Measurements from ENCODE around the gene DEFB124.

GRCh38 chr20:31505903-31506302 lies 31.0 kb upstream of the DEFB124 start:
- TF ChIP-seq POLR2A (IDR thresholded peaks at IDR 0.05) = no peak
- no peak for TF ChIP-seq POLR2AphosphoS5 (IDR thresholded peaks at IDR 0.05)
- TF ChIP-seq CTCF (IDR thresholded peaks at IDR 0.05) = no peak

Measured in breast epithelium (tissue), 3 donors.